ENCODE results near the gene OPCML. TPM values are rescaled to one million over a fixed set of nuclear protein-coding genes. Genes with fewer than 3 reads are reported as not detected.

Gene OPCML
- total RNA-seq, 2 experiments from 2014 or later = not detected

GRCh38 chr11:133222425-133223330 lies 309.6 kb downstream of the OPCML start:
- no peak for DNase-seq
- H3K27me3 Mint-ChIP-seq = no peaks in the 10 kb centered on the region
- H3K4me1 Mint-ChIP-seq = no peaks in the 10 kb centered on the region
- no peak for ATAC-seq (ENCODE audit: low read depth)
- H3K9me3 Mint-ChIP-seq = no peaks in the 10 kb centered on the region
- H3K4me3 Mint-ChIP-seq = no peak overlapping the region
- no peaks in the 10 kb centered on the region for H3K36me3 Mint-ChIP-seq
- POLR2A ChIA-PET = no interaction called here
- H3K27ac Mint-ChIP-seq = no peak overlapping the region

GRCh38 chr11:133219543-133219942 lies 312.8 kb downstream of the OPCML start:
- Mint-ChIP-seq H3K9me3 (no peaks in the 10 kb centered on the region), H3K4me3 (no peak overlapping the region), H3K4me1 (no peaks in the 10 kb centered on the region), H3K36me3 (no peaks in the 10 kb centered on the region), H3K27me3 (no peaks in the 10 kb centered on the region), H3K27ac (no peak overlapping the region)
- ATAC-seq (ENCODE audit: low read depth) (no peak), DNase-seq (no peak)
- POLR2A ChIA-PET = no interaction called here

GRCh38 chr11:133216813-133217212 lies 315.5 kb downstream of the OPCML start:
- H3K27me3 Mint-ChIP-seq = no peaks in the 10 kb centered on the region

GRCh38 chr11:133215596-133216230 lies 316.6 kb downstream of the OPCML start:
- no peaks in the 10 kb centered on the region for H3K9me3 Mint-ChIP-seq
- no peak overlapping the region for H3K27ac Mint-ChIP-seq
- H3K4me3 Mint-ChIP-seq = no peak overlapping the region
- H3K36me3 Mint-ChIP-seq = no peaks in the 10 kb centered on the region
- POLR2A ChIA-PET = no interaction called here
- no peak for ATAC-seq (ENCODE audit: low read depth)
- H3K4me1 Mint-ChIP-seq = no peaks in the 10 kb centered on the region
- no peak for DNase-seq
- no peaks in the 10 kb centered on the region for H3K27me3 Mint-ChIP-seq

More at GRCh38 chr11:133216813-133217212, 315.5 kb downstream of the OPCML start:
- no peak for DNase-seq
- Mint-ChIP-seq H3K9me3 (no peaks in the 10 kb centered on the region), H3K36me3 (no peaks in the 10 kb centered on the region), H3K27ac (no peak overlapping the region), H3K4me3 (no peak overlapping the region), H3K4me1 (no peaks in the 10 kb centered on the region)
- no peak for ATAC-seq (ENCODE audit: low read depth)
- POLR2A ChIA-PET = no interaction called here

GRCh38 chr11:133214646-133215045 lies 317.7 kb downstream of the OPCML start:
- Mint-ChIP-seq H3K4me3 (no peak overlapping the region), H3K27me3 (no peaks in the 10 kb centered on the region), H3K4me1 (no peaks in the 10 kb centered on the region), H3K27ac (no peak overlapping the region), H3K36me3 (no peaks in the 10 kb centered on the region), H3K9me3 (no peaks in the 10 kb centered on the region)
- DNase-seq (no peak), ATAC-seq (ENCODE audit: low read depth) (no peak)
- POLR2A ChIA-PET = no interaction called here

- Mint-ChIP-seq H3K9me3 (no peaks in the 10 kb centered on the region), H3K4me3 (no peak overlapping the region), H3K27ac (no peak overlapping the region), H3K36me3 (no peaks in the 10 kb centered on the region), H3K27me3 (no peaks in the 10 kb centered on the region), H3K4me1 (no peaks in the 10 kb centered on the region)
- POLR2A ChIA-PET = no interaction called here
- ATAC-seq (ENCODE audit: low read depth) = no peak
- DNase-seq = no peak
Measured at GRCh38 chr11:133212201-133212600, 320.1 kb downstream of the OPCML start.

GRCh38 chr11:133207995-133208394 lies 324.3 kb downstream of the OPCML start:
- Mint-ChIP-seq H3K4me1 (no peaks in the 10 kb centered on the region), H3K36me3 (no peaks in the 10 kb centered on the region), H3K4me3 (no peak overlapping the region), H3K27ac (no peak overlapping the region), H3K27me3 (no peaks in the 10 kb centered on the region), H3K9me3 (no peaks in the 10 kb centered on the region)
- DNase-seq (no peak), ATAC-seq (ENCODE audit: low read depth) (no peak)
- POLR2A ChIA-PET = no interaction called here

- POLR2A ChIA-PET = no interaction called here
- ATAC-seq (ENCODE audit: low read depth) (no peak), DNase-seq (no peak)
- no peaks in the 10 kb centered on the region for H3K4me1 Mint-ChIP-seq
- no peaks in the 10 kb centered on the region for H3K9me3 Mint-ChIP-seq
- no peak overlapping the region for H3K4me3 Mint-ChIP-seq
- no peaks in the 10 kb centered on the region for H3K27me3 Mint-ChIP-seq
- no peaks in the 10 kb centered on the region for H3K36me3 Mint-ChIP-seq
- H3K27ac Mint-ChIP-seq = no peak overlapping the region
Measured at GRCh38 chr11:133206313-133207005, 325.8 kb downstream of the OPCML start.

GRCh38 chr11:133204158-133204557 lies 328.1 kb downstream of the OPCML start:
- ATAC-seq (ENCODE audit: low read depth) = no peak
- no peak overlapping the region for H3K27ac Mint-ChIP-seq
- H3K4me3 Mint-ChIP-seq = no peak overlapping the region
- POLR2A ChIA-PET = no interaction called here
- H3K4me1 Mint-ChIP-seq = no peaks in the 10 kb centered on the region
- H3K9me3 Mint-ChIP-seq = no peaks in the 10 kb centered on the region
- H3K27me3 Mint-ChIP-seq = no peaks in the 10 kb centered on the region
- no peak for DNase-seq
- no peaks in the 10 kb centered on the region for H3K36me3 Mint-ChIP-seq

GRCh38 chr11:133202816-133203215 lies 329.5 kb downstream of the OPCML start:
- POLR2A ChIA-PET = no interaction called here
- no peak for DNase-seq
- no peak overlapping the region for H3K4me3 Mint-ChIP-seq
- H3K36me3 Mint-ChIP-seq = no peaks in the 10 kb centered on the region
- no peaks in the 10 kb centered on the region for H3K4me1 Mint-ChIP-seq
- no peak overlapping the region for H3K27ac Mint-ChIP-seq
- no peak for ATAC-seq (ENCODE audit: low read depth)
- no peaks in the 10 kb centered on the region for H3K27me3 Mint-ChIP-seq
- no peaks in the 10 kb centered on the region for H3K9me3 Mint-ChIP-seq

GRCh38 chr11:133198438-133198837 lies 333.9 kb downstream of the OPCML start:
- no peak for DNase-seq
- H3K4me1 Mint-ChIP-seq = no peaks in the 10 kb centered on the region
- no peaks in the 10 kb centered on the region for H3K9me3 Mint-ChIP-seq
- no peak for ATAC-seq (ENCODE audit: low read depth)
- H3K4me3 Mint-ChIP-seq = no peak overlapping the region
- no peaks in the 10 kb centered on the region for H3K27me3 Mint-ChIP-seq
- POLR2A ChIA-PET = no interaction called here
- H3K27ac Mint-ChIP-seq = no peak overlapping the region
- H3K36me3 Mint-ChIP-seq = no peaks in the 10 kb centered on the region

GRCh38 chr11:133197425-133197824 lies 334.9 kb downstream of the OPCML start:
- no peak for ATAC-seq (ENCODE audit: low read depth)
- H3K36me3 Mint-ChIP-seq = no peaks in the 10 kb centered on the region
- H3K27me3 Mint-ChIP-seq = no peaks in the 10 kb centered on the region
- no peaks in the 10 kb centered on the region for H3K9me3 Mint-ChIP-seq
- H3K27ac Mint-ChIP-seq = no peak overlapping the region
- POLR2A ChIA-PET = no interaction called here
- H3K4me1 Mint-ChIP-seq = no peaks in the 10 kb centered on the region
- DNase-seq = no peak
- H3K4me3 Mint-ChIP-seq = no peak overlapping the region

GRCh38 chr11:133191931-133192330 lies 340.4 kb downstream of the OPCML start:
- no peak overlapping the region for H3K4me3 Mint-ChIP-seq
- POLR2A ChIA-PET = no interaction called here
- no peak overlapping the region for H3K27ac Mint-ChIP-seq
- H3K4me1 Mint-ChIP-seq = no peaks in the 10 kb centered on the region
- H3K27me3 Mint-ChIP-seq = no peaks in the 10 kb centered on the region
- no peak for ATAC-seq (ENCODE audit: low read depth)
- no peak for DNase-seq
- no peaks in the 10 kb centered on the region for H3K9me3 Mint-ChIP-seq
- H3K36me3 Mint-ChIP-seq = no peaks in the 10 kb centered on the region

GRCh38 chr11:133181667-133182066 lies 350.6 kb downstream of the OPCML start:
- no peaks in the 10 kb centered on the region for H3K4me1 Mint-ChIP-seq
- no peak for ATAC-seq (ENCODE audit: low read depth)
- H3K27me3 Mint-ChIP-seq = no peaks in the 10 kb centered on the region
- POLR2A ChIA-PET = no interaction called here
- H3K4me3 Mint-ChIP-seq = no peak overlapping the region
- DNase-seq = no peak
- H3K9me3 Mint-ChIP-seq = no peaks in the 10 kb centered on the region
- no peak overlapping the region for H3K27ac Mint-ChIP-seq
- no peaks in the 10 kb centered on the region for H3K36me3 Mint-ChIP-seq
